ENCODE results near the gene MSH6.
A peak's percentile ranks its signal among the peaks of the same experiment; 100 is the strongest.

Gene MSH6

DNA sequence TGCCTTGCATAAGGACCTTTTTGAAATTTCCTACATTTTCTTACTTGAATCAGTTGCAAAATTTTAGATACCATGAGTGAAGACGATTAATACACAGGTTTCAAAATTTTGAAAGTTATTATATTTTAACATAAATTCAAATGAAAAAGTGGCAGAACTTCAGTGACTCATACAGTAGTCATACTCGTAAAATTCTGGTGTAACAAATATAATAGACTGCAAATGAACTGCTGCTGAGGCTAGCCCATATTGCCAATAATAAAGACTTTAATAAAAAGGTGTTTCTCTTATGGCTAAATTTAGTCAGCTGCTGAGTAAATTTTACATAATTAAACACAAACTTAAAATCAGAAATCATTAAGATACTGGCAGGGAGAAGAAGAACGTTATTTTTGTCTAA, 36.9 kb downstream of the MSH6 start:
- no peak overlapping the region for H3K4me3 ChIP-seq (ENCODE audit: control insufficient read depth, low read depth, low read length)
- peak; percentile 32 for DNase-seq (ENCODE audit: low read depth)
- TF ChIP-seq, protein P1, sequence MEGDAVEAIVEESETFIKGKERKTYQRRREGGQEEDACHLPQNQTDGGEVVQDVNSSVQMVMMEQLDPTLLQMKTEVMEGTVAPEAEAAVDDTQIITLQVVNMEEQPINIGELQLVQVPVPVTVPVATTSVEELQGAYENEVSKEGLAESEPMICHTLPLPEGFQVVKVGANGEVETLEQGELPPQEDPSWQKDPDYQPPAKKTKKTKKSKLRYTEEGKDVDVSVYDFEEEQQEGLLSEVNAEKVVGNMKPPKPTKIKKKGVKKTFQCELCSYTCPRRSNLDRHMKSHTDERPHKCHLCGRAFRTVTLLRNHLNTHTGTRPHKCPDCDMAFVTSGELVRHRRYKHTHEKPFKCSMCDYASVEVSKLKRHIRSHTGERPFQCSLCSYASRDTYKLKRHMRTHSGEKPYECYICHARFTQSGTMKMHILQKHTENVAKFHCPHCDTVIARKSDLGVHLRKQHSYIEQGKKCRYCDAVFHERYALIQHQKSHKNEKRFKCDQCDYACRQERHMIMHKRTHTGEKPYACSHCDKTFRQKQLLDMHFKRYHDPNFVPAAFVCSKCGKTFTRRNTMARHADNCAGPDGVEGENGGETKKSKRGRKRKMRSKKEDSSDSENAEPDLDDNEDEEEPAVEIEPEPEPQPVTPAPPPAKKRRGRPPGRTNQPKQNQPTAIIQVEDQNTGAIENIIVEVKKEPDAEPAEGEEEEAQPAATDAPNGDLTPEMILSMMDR (conservative IDR thresholded peaks at IDR 0.05; ENCODE audit: control insufficient read depth, insufficient read depth, low read depth, low read length) = no peak

- H3K4me3 ChIP-seq (ENCODE audit: control insufficient read depth, low read depth, low read length) = no peak overlapping the region
- TF ChIP-seq, protein P1 (conservative IDR thresholded peaks at IDR 0.05; ENCODE audit: control insufficient read depth, insufficient read depth, low read depth, low read length) = no peak
- DNase-seq (ENCODE audit: low read depth) = no peak
Measured at GRCh38 chr2:47822518-47822917, 39.6 kb downstream of the MSH6 start.

- H3K4me3 ChIP-seq (ENCODE audit: control insufficient read depth, low read depth, low read length) = no peak overlapping the region
- no peak for DNase-seq (ENCODE audit: low read depth)
- TF ChIP-seq, protein P1 (conservative IDR thresholded peaks at IDR 0.05; ENCODE audit: control insufficient read depth, insufficient read depth, low read depth, low read length) = no peak
Measured at GRCh38 chr2:47833516-47833968, 50.6 kb downstream of the MSH6 start.

DNA sequence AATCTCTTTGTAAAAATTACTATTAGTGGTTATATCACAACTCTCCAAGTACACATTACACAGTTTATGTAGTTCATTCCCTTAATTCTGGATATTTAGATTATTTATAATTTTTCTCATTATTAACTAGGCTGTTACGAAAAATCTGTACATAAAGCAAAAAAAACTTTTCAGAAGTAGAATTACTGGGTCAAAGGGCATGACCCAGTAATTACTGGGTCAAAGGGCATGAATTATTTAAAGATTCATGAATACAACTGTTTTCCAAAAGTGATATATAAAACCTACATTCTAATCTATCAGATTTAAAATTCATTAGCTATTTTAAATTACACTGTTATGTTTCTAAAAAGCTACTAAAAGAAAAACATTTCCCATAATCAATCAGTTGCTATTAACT, 55.3 kb downstream of the MSH6 start:
- no peak for DNase-seq (ENCODE audit: low read depth)

DNA sequence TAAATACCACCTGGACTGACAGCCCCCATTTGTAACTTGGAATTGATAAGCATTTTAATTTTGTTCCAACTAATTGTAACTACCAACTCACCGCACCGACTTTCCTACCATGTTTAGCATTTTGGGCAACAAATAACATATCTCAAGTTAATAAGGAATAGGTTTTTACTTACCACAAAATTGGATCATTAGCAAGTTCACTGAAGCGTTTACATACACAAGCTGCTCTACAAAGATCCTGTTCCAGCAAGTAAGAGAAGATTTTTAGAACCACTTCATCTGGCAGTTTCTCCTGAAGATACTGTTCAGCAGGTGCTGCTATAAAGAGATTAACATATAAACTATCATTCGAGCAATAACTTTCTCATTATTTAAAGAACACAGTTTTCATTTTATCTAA, 55.7 kb downstream of the MSH6 start:
- TF ChIP-seq, protein P1 (conservative IDR thresholded peaks at IDR 0.05; ENCODE audit: control insufficient read depth, insufficient read depth, low read depth, low read length) = no peak

More for the DNA sequence above, 55.3 kb downstream of the MSH6 start:
- TF ChIP-seq, protein P1 (conservative IDR thresholded peaks at IDR 0.05; ENCODE audit: control insufficient read depth, insufficient read depth, low read depth, low read length) = no peak
- H3K4me3 ChIP-seq (ENCODE audit: control insufficient read depth, low read depth, low read length) = no peak overlapping the region

GRCh38 chr2:47842846-47843245, 59.9 kb downstream of the MSH6 start:
- no peak overlapping the region for H3K4me3 ChIP-seq (ENCODE audit: control insufficient read depth, low read depth, low read length)
- no peak for DNase-seq (ENCODE audit: low read depth)
- TF ChIP-seq, protein P1 (conservative IDR thresholded peaks at IDR 0.05; ENCODE audit: control insufficient read depth, insufficient read depth, low read depth, low read length) = no peak

More for the DNA sequence above, 55.7 kb downstream of the MSH6 start:
- no peak overlapping the region for H3K4me3 ChIP-seq (ENCODE audit: control insufficient read depth, low read depth, low read length)
- DNase-seq (ENCODE audit: low read depth) = no peak

GRCh38 chr2:47843407-47843806, 60.5 kb downstream of the MSH6 start:
- H3K4me3 ChIP-seq (ENCODE audit: control insufficient read depth, low read depth, low read length) = no peak overlapping the region
- TF ChIP-seq, protein P1 (conservative IDR thresholded peaks at IDR 0.05; ENCODE audit: control insufficient read depth, insufficient read depth, low read depth, low read length) = no peak
- DNase-seq (ENCODE audit: low read depth) = no peak
